ENCODE results near the gene DPH1.

DNA sequence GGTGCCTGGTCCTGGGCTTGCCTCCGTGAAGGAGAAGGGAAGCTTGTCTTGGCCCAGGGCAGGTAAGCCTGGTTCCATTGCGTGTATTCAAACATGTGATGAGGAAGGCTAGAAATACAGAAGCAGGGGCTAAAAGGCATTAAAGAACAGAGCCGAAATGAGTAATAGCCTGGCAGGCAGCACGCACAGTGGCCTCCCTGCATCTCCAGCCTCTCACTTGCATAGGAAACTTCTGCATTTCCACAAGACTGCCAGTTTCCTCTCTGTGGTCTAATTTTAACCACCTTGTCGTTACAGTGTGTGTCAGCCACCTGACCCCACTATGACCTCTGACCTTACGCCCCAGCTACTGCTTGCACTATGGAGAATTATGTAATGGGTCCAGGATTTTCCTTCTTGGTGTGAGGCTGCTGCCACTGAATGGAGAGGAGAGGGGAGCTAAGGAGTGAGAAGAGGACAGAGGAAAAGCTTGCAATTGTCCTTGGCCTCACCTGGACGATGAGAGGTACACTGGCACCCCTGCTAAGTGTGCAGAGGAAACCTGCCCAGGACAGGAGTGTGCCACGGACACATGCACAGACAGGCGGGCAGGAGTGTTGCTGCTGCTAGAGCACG lies 57.8 kb downstream of the DPH1 start:
- TF ChIP-seq POLR2A (IDR thresholded peaks at IDR 0.05) (no peak), CTCF (IDR thresholded peaks at IDR 0.05 in 4 of 5, conservative IDR thresholded peaks at IDR 0.05 in 1 of 5) (no peak)
